GM19397 (cell line): ENCODE results near the gene FGR.

ENCODE experiments used
- ATAC-seq: cut with Tn5 transposase; IDR thresholded peaks from one replicate; pipeline ENCODE4 v1.9.1; 2021; ENCODE audit warnings: mild to moderate bottlenecking, moderate library complexity; ENCODE audit not compliant: unreplicated experiment

The FGR gene

GRCh38 chr1:27601771-27602461 lies 33.1 kb downstream of the FGR start:
- ATAC-seq: no peak

GRCh38 chr1:27601321-27601770 lies 33.6 kb downstream of the FGR start:
- no peak for ATAC-seq

DNA sequence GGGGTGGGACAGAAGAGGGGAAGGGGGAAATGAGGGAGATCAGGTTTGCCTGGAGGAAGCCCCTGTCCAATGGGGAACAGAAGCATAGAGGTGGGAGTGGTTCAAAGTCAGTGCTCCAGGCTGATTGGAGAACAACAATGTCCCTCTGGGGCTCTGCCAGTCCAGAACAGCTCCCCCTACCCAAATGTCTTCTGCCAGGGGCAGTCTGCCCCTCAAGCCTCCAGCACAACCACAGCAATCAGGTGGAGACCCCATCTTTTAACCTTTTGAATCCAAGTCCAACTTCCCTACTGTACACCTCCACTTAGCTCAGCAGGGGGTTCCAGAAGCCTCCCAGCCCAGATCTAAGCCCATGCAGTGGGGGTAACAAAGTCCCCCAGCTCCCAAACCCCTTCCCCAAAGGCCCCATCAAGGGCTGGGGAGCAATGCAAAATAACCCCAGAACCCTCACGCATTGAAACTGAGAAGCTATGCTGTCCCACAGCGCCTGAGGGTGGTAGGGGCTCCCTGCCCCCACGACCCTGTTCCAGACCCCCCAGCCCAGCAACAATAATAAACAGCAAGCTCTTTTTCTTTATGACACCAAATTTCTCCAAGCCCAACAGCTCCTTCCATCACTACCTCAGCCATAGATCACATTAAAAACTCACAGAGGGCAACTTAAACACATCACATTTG lies 34.3 kb downstream of the FGR start:
- ATAC-seq: no peak

- ATAC-seq: no peak
These were observed 35.1 kb downstream of the FGR start for GRCh38 chr1:27599605-27600497.

DNA sequence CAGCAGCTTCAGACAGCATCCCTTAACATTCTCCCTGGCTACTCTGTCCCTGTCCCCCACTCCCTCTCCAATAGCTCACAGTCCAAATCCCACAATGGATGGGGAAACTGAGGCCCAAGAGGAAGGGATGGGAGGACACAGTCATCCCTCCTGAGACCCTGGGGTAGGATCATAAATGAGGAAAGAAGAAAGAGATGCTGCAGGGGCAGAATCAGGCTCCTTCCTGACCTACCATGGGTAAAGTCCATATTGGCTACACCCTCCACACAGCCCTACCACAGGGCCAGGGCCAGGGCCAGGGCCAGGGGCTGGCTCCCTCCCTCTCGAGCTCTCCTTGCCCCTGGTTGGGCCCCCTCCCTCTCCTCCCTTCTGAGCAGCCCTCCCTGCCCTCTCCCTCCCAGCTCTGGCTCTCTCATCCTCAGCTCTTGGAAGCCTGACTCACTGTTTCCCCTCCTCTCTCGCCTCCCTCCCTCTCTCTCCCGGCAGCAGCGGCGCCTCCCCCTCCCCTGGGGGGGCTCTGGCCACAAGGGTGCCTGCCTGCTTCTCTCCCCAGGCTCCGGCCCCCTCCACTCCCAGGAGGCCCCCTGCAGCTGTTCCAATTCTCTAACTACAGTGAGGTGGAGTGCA lies 36.0 kb downstream of the FGR start:
- no peak for ATAC-seq

GRCh38 chr1:27598295-27598687 lies 36.7 kb downstream of the FGR start:
- no peak for ATAC-seq

GRCh38 chr1:27597516-27598294 lies 37.3 kb downstream of the FGR start:
- ATAC-seq: no peak

DNA sequence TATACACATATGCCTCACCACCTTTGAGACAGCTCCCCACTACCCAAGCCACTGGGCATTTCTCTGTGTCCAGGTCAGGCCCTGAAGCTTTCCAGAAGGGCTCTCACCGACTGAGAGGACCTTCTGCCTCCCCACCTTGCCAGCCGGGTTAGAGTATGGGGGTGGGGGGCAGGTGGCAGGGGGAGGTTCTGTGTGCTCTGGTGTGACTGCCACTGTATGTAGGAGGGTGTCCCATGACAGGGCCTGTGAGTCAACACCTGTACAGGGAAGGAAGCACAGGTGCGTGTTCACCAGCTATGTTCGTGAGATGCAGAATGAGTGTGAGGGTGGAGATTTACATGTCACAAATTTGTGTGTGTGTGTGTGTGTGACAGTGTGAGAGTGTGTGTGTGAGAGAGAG lies 38.0 kb downstream of the FGR start:
- ATAC-seq: no peak

DNA sequence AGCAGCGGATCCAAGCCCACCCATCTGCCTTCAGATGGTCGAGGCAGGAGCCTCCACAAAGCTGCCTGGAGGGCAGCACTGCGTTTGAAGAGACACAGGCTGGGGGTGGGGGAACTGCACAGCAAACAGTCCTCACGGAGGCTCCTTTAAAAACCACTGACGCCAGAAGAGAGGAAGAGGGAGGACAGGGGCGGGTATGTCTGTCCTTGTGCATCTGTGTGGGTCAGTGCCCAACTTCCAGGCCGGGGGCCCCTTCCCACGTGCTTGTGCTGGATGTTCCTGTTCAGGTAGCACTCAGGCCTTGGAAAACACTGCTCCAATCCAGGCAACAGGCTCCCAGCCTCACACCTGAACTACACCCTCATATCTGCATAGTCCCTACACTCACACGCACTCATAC lies 38.7 kb downstream of the FGR start:
- no peak for ATAC-seq

DNA sequence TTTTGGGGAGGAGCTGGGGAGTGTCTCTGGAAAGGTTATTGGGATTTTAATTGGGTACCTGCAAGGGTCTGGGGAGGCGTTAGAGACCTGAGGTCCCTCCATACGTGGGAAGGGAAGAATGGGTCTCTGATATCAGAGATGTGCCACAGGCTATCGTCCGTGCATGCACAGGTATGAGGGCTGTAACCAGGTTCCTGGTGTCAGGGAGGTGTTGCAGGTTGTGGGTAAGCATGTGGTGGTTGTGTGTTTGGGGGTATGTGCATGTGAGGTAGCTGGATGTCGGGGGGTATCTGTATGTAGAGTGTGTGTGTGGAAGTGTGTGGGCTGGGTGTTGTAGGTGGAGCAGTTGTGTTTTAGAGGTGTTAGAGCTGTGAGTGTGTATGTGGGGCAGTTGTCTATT lies 39.4 kb downstream of the FGR start:
- no peak for ATAC-seq

DNA sequence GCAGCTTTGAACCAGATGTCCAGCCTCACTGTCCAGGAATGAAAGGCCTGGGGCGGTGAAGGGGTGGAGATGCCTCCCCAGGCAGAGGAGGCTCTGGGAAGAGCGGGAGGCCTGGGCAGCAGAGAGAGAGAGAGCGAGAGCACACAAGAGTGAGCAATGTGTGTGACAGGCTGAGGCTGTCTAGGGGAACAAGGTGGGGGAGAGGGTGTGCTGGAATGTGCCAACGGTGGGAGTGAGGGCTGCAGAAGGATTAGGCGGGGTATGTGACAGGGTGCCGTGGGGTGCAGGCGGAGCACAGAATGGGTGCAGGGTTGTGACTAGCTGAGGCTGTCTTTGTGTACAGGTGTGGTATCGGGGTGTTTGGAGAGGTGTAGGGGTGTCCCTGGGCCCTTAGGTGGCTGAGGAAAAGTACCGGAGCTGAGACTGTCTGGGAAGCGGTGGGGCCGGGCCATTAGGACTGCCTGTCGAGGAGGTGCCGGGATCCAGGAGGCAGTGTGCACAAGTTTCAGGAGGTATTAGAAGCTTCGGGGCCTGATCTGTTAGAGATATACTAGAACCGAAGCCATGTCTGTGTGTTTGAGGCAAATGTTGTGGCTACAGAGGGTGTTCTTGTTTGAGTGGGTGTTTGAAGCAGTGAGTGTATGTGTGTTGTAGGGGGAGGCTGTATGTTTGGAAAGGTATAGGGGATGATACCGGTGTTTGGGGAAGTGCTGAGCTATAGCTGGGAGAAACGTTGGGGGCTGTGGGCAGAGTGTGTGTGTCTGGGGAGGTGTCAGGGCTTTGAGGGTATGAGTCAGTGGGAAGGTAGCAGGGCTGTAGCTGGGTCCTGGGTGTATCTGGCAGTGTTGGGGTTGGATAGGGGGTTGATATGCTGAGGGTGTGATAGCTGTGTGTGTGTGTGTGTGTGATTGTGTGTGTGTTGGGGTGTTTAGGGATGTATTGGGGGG lies 40.1 kb downstream of the FGR start:
- ATAC-seq: no peak

DNA sequence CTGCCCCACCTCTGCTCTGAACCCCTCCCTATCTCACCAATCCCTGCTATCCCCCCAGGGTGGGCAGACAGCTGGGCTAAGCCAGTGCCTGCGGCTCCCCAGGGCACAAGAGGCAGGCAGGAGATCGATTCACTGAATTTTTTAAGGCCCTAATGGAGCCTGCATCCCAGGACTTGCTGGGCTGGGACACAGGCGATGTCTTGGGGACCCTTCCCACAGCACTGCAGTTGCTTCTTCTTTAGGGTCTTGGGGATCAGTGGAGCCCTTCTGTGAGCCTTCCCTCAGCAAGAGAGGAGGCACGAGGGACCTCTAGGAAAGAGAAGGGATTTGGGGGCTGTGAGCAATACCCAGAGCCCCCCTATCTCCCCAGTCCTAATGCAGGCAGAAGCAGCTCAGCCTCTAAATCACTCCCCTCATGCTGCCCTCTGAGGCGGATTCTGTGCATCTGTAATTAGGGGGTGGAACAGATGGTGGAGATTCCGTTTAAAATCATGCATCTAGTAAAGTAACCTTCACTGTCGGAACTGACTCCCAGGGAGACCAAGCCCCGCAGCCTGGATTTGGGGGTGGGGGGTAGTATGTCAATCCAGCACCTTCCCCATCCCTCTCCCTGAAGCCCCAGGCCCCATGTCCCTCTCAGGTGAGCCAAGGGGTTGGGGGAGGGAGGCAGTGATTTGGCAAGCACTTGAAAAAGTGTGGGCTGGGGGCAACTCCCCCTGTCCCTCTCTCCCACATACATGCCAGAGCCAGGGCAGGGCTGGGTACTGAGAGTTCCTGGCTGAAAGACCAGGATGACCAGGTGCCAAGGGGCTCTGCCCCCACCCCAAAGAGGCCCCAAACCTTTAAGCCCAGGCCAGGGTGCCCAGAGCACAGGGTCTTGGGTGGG lies 41.1 kb downstream of the FGR start:
- ATAC-seq: no peak

- no peak for ATAC-seq
These were observed 41.9 kb downstream of the FGR start for GRCh38 chr1:27592931-27593677.

DNA sequence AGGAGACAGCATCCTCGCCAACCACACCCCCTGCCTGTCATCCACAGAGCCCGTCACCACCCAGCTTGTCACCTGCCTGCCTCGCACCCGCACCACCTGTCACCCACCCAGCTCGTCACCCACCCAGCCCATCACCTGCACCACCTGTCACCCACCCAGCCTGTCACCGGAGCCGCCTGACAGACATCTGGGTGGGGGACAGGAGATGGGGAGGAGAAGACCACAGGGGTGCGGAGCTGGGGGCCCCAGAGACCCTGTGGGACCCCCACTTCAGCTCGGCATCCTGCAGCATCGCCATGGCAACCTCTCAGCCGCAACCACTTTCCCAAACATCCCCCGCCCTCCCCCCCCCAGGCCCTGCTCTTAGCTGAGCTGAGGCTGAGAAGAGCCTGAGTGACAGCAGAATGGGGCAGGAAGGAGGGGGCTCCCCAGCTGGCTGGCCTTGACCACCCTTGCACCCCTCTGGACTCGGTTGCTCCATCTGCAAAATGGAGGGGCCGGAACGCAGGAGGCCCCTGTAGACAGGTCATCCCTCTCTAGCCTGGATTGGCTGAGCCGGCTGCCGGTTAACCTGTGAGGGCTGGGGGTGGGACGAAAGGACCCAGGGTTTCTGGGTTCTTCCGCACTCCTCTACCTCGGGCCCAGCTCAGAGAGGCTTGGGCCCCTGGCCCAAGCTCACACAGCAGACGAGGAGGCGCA lies 42.6 kb downstream of the FGR start:
- ATAC-seq: no peak

DNA sequence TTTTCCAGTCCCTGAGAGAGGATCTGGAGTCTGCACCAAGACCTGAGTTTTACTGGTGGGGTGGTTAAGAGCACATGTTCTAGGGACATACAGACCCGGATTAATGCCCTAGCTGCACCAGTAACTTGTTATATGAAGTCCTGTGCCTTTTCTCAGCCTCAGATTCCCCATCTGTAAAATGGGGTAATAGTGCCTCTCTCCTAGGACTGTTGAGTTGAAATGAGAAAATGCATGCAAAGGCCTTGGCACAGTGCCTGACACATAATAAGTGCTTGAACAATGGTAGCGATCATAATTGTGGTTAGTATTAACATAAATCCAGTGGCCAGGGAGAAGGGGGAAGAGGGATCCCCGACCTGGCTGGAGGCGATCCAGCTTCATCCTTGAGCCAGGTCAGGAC lies 43.4 kb downstream of the FGR start:
- ATAC-seq: no peak

GRCh38 chr1:27590917-27591508 lies 44.0 kb downstream of the FGR start:
- ATAC-seq: no peak
